Endothelial cell of umbilical vein (primary cell): Measurements from ENCODE around the gene LRRC8D. TPM values are rescaled to one million over a fixed set of nuclear protein-coding genes. Genes with fewer than 3 reads are reported as not detected.
A peak's percentile ranks its signal among the peaks of the same experiment; 100 is the strongest.

Experiments used
- BruUV-seq: library from RNA; stranded (reverse); fragments of 400-500 nt; replicated peaks from 2 replicates; lab custom pipeline; 2021; lab: Mats Ljungman, UMichigan
- CTCF ChIA-PET: fragments of 300-600, 350-600 bp; sonication (Branson Sonifier 250); formaldehyde crosslinking; loops from one replicate; lab custom pipeline; 2021; ENCODE audit warnings: antibody characterized with exemption, inconsistent platforms; lab: Charles Lee
- POLR2A ChIA-PET: fragments of 300-600, 350-600 bp; sonication (Branson Sonifier 250); formaldehyde crosslinking; loops from one replicate; lab custom pipeline; 2021; ENCODE audit warnings: antibody characterized with exemption, inconsistent platforms; lab: Charles Lee
- DNase-seq: peaks from one replicate; pipeline ENCODE4 v3.0.0-alpha.2; 2011; ENCODE audit warnings: low read depth, low spot score
- FAIRE-seq: peaks from 2 replicates; lab custom pipeline; 2011; peaks lifted over from hg19 to GRCh38; lab: Jason Lieb, UNC
- H2AFZ ChIP-seq: 2 replicates; pipeline ENCODE4 v1.6.0; 2012; ENCODE audit warnings: low read depth, low read length, control low read depth, inconsistent platforms
- H3K27ac ChIP-seq: 2 replicates; pipeline ENCODE4 v1.5.1; 2011; ENCODE audit warnings: low read depth, mild to moderate bottlenecking, control low read depth, low read length, moderate library complexity; ENCODE audit not compliant: insufficient read depth
- H3K27me3 ChIP-seq, 2 experiments: 2 replicates each; pipeline versions ENCODE4 v1.6.0 to v1.6.1; 2011; ENCODE audit warnings: low read length in 2 of 2, mixed read lengths in 1 of 2; ENCODE audit not compliant: control insufficient read depth in 2 of 2, insufficient read depth in 2 of 2
- H3K36me3 ChIP-seq, 2 experiments: 2 replicates in 1 of 2; 3 replicates in 1 of 2; pipeline ENCODE4 v1.5.1; 2011; ENCODE audit warnings: low read length in 2 of 2, mild to moderate bottlenecking in 1 of 2, moderate library complexity in 1 of 2; ENCODE audit not compliant: control insufficient read depth in 2 of 2, insufficient read depth in 2 of 2; ENCODE audit errors: extremely low read depth in 1 of 2
- H3K4me1 ChIP-seq: 3 replicates; pipeline ENCODE4 v1.5.1; 2011; ENCODE audit warnings: mild to moderate bottlenecking, low read length; ENCODE audit not compliant: control insufficient read depth, insufficient read depth; ENCODE audit errors: extremely low read depth
- H3K4me2 ChIP-seq: 2 replicates; pipeline ENCODE4 v1.6.1; 2011; ENCODE audit warnings: low read length, control low read depth, mixed read lengths; ENCODE audit not compliant: insufficient read depth
- H3K4me3 ChIP-seq, 3 experiments: fragments of 200-600 bp in 1 of 3; sonication (generic), shearing (Covaris generic) in 1 of 3; replicated peaks in 1 of 3; 2 replicates each; pipeline ENCODE4 v1.5.1; 2011 to 2016; ENCODE audit warnings: control low read depth in 3 of 3, low read length in 3 of 3, mild to moderate bottlenecking in 2 of 3, inconsistent platforms in 1 of 3, low read depth in 1 of 3, moderate library complexity in 1 of 3; ENCODE audit not compliant: insufficient read depth in 1 of 3
- H3K79me2 ChIP-seq: 2 replicates; pipeline ENCODE4 v1.6.0; 2012; ENCODE audit warnings: low read length, inconsistent platforms; ENCODE audit not compliant: control insufficient read depth, insufficient read depth
- H3K9ac ChIP-seq: replicated peaks from 2 replicates; pipeline ENCODE3; 2011; ENCODE audit warnings: low read length, control low read depth; ENCODE audit not compliant: insufficient read depth; ENCODE audit errors: extremely low read depth
- H3K9me1 ChIP-seq: replicated peaks from 3 replicates; pipeline ENCODE4 v1.6.0; 2011; ENCODE audit warnings: mild to moderate bottlenecking, low read length; ENCODE audit not compliant: control insufficient read depth, insufficient read depth; ENCODE audit errors: extremely low read depth
- H3K9me3 ChIP-seq: replicated peaks from 2 replicates; pipeline ENCODE4 v1.5.1; 2012; ENCODE audit warnings: low read length, inconsistent platforms; ENCODE audit not compliant: control insufficient read depth, insufficient read depth
- H4K20me1 ChIP-seq: replicated peaks from 2 replicates; pipeline ENCODE3; 2011; ENCODE audit warnings: mild to moderate bottlenecking, low read length; ENCODE audit not compliant: control insufficient read depth, insufficient read depth; ENCODE audit errors: extremely low read depth
- EZH2 ChIP-seq: IDR thresholded peaks from 2 replicates; pipeline ENCODE4 v1.6.1; 2012; ENCODE audit warnings: borderline replicate concordance, low read depth, mild to moderate bottlenecking, moderate library complexity, low read length, inconsistent platforms; ENCODE audit not compliant: severe bottlenecking
- FOS ChIP-seq: IDR thresholded peaks from 2 replicates; pipeline ENCODE4 v1.6.1; 2011; ENCODE audit warnings: mild to moderate bottlenecking, low read length, moderate library complexity, borderline replicate concordance; ENCODE audit not compliant: insufficient read depth
- GATA2 ChIP-seq: IDR thresholded peaks from 2 replicates; pipeline ENCODE4 v1.7.0; 2011; ENCODE audit warnings: low read depth, mild to moderate bottlenecking, moderate library complexity, mixed read lengths, low read length; ENCODE audit not compliant: insufficient read length, insufficient read depth
- JUN ChIP-seq: IDR thresholded peaks from 2 replicates; pipeline ENCODE4 v1.6.1; 2011; ENCODE audit warnings: borderline replicate concordance, low read depth; ENCODE audit not compliant: insufficient read length, insufficient read depth
- MYC ChIP-seq: IDR thresholded peaks from one replicate; pipeline ENCODE4 v1.6.1; 2011; ENCODE audit warnings: mild to moderate bottlenecking, low read depth, low read length
- POLR2A ChIP-seq: IDR thresholded peaks from 2 replicates; pipeline ENCODE4 v1.6.1; 2012; ENCODE audit warnings: low read depth, mild to moderate bottlenecking, control low read depth, low read length
- POLR2AphosphoS5 ChIP-seq: IDR thresholded peaks from 2 replicates; pipeline ENCODE4 v1.6.1; 2012; ENCODE audit warnings: low read depth, mild to moderate bottlenecking, control low read depth, low read length, moderate library complexity; ENCODE audit not compliant: insufficient read depth
- dilution Hi-C: fragments of 300-500 bp; cut with MboI; formaldehyde crosslinking; loops from one replicate; pipeline ENCODE4 v1.15.0; 2019; ENCODE audit warnings: low sequenced_read_pairs; ENCODE audit not compliant: extremely low pct_ligation_motif_present
- intact Hi-C: fragments of 100-400 bp; cut with micrococcal nuclease; formaldehyde crosslinking; loops from one replicate; pipeline ENCODE4 v1.10.0; 2022
- polyA plus RNA-seq, 4 experiments: library from polyadenylated mRNA; depleted of rRNA in 3 of 4; stranded (reverse) in 3 of 4; unstranded in 1 of 4; fragments of >200 nt; gene quantifications; 2 replicates each; pipeline versions ENCODE4 v1.2.1 to v1.2.3, GENCODE V29; 2011 to 2012; ENCODE audit warnings: missing spikeins in 1 of 4
- total RNA-seq: library from RNA; stranded (reverse); gene quantifications from 2 replicates; pipeline ENCODE4 v1.2.3, GENCODE V29; 2021
- TF ChIP-seq, protein P1 (sequence below), 2 donors: IDR thresholded peaks; 1 replicate in 1 of 2; 2 replicates in 1 of 2; pipeline ENCODE4 v1.5.1; 2011; ENCODE audit warnings: low read length in 2 of 2, mild to moderate bottlenecking in 2 of 2, moderate library complexity in 2 of 2, control low read depth in 1 of 2, inconsistent platforms in 1 of 2, low read depth in 1 of 2; ENCODE audit not compliant: insufficient read depth in 1 of 2; ENCODE audit errors: extremely low read depth in 1 of 2
- TF ChIP-seq, protein P2 (sequence below): IDR thresholded peaks from 2 replicates; pipeline ENCODE4 v1.6.1; 2011; ENCODE audit not compliant: insufficient read depth, insufficient read length

Gene LRRC8D
- total and polyA plus RNA-seq, 2 donors (not counting 3 experiments of a cell fraction or from before 2014, with no cell fraction given), result 31.9 to 37.7 TPM

DNA sequence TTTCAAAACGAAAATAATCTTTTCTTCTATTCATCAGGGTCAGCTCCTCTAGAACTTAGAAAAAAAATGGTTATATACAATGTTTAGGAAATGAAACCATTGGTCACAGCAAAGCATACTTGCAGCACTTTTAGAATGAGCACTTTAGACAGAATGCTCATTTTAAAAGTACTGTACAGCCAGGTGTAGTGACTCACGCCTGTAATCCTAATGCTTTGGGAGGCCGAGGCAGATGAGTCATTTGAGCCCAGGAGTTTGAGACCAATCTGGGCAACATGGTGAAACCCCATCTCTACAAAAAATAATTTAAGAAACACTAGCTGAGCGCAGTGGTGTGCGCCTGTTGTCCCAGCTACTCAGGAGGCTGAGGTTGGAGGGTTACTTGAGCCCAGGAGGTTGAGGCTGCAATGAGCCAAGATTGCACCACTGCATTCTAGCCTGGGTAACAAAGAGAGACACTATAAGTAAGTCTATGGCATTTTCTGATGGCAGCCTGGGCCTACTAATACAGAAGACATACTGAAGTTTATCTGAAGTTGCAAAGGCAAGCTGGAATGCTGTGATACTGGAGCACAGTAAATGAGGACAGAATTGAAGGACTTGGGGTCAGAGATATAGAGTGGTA is 125.1 kb downstream of the LRRC8D start:
- POLR2A ChIA-PET, result no interaction called here

More for the DNA sequence above, 125.1 kb downstream of the LRRC8D start:
- Histone ChIP-seq H3K4me1 (no peaks in the 10 kb centered on the region), H3K27me3 (no peaks in the 10 kb centered on the region), H3K9ac (no peak overlapping the region), H3K79me2 (no peaks in the 10 kb centered on the region), H3K9me1 (no peaks in the 10 kb centered on the region), H3K27ac (no peak overlapping the region), H2AFZ (no peak overlapping the region), H3K36me3 (no peaks in the 10 kb centered on the region), H4K20me1 (no peaks in the 10 kb centered on the region), H3K9me3 (no peaks in the 10 kb centered on the region), H3K4me2 (no peak overlapping the region), H3K4me3 (no peak overlapping the region)
- dilution Hi-C loops, result no loop called here
- CTCF ChIA-PET, result interaction anchor here (1.0 to 1.8 kb wide), 4 partner anchors 12 to 102 kb away, joined by 3 to 8 read pairs (median 4); no protein-coding TSS in a partner anchor
- DNase-seq (no peak), FAIRE-seq (peak; percentile 24)
- no TSS peak for BruUV-seq
- intact Hi-C loops, result no loop called here
- TF ChIP-seq, protein P1, sequence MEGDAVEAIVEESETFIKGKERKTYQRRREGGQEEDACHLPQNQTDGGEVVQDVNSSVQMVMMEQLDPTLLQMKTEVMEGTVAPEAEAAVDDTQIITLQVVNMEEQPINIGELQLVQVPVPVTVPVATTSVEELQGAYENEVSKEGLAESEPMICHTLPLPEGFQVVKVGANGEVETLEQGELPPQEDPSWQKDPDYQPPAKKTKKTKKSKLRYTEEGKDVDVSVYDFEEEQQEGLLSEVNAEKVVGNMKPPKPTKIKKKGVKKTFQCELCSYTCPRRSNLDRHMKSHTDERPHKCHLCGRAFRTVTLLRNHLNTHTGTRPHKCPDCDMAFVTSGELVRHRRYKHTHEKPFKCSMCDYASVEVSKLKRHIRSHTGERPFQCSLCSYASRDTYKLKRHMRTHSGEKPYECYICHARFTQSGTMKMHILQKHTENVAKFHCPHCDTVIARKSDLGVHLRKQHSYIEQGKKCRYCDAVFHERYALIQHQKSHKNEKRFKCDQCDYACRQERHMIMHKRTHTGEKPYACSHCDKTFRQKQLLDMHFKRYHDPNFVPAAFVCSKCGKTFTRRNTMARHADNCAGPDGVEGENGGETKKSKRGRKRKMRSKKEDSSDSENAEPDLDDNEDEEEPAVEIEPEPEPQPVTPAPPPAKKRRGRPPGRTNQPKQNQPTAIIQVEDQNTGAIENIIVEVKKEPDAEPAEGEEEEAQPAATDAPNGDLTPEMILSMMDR (IDR thresholded peaks at IDR 0.05; ENCODE audit: extremely low read depth in 1 of 2, insufficient read depth in 1 of 2, low read depth in 1 of 2, low read length in 2 of 2), result no peak
- TF ChIP-seq EZH2 (no peak), POLR2AphosphoS5 (no peak), MYC (no peak), FOS (no peak), POLR2A (no peak), GATA2 (no peak), JUN (no peak)
- TF ChIP-seq, protein P2, sequence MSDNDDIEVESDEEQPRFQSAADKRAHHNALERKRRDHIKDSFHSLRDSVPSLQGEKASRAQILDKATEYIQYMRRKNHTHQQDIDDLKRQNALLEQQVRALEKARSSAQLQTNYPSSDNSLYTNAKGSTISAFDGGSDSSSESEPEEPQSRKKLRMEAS, result no peak
